GM19035 (cell line): ENCODE results near the gene PSMD12.
A peak's percentile ranks its signal among the peaks of the same experiment; 100 is the strongest.
"Not testable (repeated sequence)": the region's sequence is repeated elsewhere in the genome, so short reads cannot be mapped to it uniquely, and the experiment has no call there.

ENCODE experiments used
- ATAC-seq: cut with Tn5 transposase; IDR thresholded peaks from one replicate; pipeline ENCODE4 v1.9.1; 2021; ENCODE audit not compliant: unreplicated experiment

Gene PSMD12

GRCh38 chr17:67388536-67388935, 22.2 kb upstream of the PSMD12 start:
- not testable (repeated sequence) for ATAC-seq

- ATAC-seq: no peak
Measured at GRCh38 chr17:67386965-67387551, 20.7 kb upstream of the PSMD12 start.

DNA sequence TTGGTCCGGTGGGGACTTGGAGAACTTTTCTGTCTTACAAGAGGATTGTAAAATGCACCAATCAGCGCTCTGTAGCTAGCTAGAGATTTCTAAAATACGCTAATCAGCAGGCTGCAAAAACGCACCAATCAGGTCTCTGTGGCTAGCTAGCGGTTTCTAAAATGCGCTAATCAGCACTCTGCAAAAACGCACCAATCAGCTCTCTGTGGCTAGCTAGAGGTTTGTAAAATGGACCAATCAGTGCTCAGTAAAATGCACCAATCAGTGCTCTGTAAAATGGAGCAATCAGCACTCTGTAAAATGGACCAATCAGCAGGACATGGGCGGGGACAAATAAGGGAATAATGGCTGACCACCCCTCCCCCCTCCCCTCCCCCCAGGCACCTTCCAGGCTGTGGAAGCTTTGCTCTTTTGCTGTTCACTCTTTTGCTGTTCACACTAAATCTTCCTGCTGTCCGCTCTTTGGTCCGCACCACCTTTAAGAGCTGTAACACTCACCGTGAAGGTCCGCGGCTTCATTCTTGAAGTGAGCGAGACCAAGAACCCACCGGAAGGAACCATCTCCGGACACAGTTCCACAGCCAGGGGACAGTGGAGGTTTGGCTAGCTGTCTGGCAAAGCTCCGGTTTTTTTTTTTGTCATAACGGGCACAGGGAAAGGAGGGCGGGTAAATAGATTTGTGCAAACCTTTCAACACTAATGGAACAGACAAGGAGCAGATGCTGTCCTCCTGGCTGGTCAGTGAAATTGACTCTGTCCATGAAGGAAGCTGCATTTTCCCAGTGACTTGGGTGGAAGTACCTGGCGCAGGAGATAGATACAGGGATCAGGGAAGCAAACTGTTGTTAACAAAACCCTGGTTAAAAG, 19.0 kb upstream of the PSMD12 start:
- ATAC-seq: no peak

DNA sequence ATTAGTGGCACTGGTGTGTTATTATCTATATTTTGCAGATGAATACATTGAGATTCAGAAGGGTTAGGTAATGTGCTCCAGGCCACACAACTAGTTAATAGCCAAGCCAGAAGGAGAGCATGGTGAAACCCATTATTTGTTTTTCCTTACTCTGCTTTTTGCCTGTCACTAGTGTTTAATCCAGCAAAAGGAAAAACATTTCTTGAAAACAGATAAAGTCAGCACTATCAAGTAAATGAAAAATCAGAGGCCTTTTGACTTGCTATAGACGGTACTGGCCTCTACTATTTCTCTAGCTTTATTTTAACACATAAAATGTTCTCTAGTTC, 15.5 kb upstream of the PSMD12 start:
- ATAC-seq: no peak

DNA sequence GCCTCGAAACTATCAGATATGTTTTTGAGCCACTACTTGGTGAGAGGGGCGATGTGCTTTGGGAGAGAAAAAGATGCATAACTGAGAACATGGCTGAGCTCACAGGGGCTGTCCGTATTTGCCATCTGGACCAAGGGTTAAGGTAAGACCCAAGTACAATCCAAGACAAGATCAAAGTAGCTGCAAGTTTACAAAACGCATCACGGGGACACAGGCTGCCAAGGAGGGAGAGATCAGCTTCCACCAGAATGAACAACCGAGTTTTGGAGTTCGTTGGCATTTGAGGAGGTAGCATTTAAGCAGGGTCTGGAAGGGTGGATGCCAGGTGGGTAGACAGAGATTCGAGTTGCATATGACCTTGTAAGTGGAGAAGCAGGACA, 12.9 kb upstream of the PSMD12 start:
- no peak for ATAC-seq

DNA sequence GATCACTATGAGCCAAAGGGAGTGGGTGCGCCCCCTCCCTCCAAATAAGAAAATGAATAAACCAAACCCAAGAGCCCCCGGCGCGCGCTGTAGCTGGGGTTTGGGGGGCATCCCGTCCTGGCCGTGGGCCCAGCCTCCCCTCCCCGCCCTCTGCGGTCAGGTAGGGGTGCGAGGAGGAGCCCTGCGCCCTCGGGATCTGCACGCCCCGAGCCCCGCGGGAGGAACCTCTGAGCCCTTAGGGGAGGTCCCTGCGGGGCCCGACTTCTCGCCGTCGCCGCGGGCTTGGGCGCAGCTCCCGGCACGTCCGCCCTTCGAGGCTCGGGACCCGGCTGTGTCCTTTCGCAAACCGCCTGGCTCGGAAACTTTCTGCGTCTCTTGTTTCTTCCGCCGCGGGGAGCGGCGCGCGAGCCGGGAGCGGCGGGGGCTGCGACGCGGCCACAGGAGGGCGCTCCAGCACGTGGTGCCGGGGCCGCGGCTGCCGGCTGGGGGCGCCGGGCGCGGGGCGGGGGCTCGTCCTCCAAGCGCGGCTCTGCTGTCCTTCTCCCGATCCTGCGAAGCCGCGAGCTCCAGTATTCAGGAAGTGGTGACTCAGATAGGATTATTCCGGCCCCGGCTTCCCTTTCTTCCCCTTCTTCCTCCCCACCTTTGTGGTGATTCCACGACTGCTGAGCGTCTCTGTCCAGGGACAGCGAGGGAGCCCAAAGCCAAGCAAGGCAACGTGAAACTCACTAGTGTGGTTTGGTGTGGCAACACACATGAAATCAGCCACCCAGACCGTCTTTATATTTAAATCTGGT, 12.3 kb upstream of the PSMD12 start:
- ATAC-seq: peak; percentile 35

DNA sequence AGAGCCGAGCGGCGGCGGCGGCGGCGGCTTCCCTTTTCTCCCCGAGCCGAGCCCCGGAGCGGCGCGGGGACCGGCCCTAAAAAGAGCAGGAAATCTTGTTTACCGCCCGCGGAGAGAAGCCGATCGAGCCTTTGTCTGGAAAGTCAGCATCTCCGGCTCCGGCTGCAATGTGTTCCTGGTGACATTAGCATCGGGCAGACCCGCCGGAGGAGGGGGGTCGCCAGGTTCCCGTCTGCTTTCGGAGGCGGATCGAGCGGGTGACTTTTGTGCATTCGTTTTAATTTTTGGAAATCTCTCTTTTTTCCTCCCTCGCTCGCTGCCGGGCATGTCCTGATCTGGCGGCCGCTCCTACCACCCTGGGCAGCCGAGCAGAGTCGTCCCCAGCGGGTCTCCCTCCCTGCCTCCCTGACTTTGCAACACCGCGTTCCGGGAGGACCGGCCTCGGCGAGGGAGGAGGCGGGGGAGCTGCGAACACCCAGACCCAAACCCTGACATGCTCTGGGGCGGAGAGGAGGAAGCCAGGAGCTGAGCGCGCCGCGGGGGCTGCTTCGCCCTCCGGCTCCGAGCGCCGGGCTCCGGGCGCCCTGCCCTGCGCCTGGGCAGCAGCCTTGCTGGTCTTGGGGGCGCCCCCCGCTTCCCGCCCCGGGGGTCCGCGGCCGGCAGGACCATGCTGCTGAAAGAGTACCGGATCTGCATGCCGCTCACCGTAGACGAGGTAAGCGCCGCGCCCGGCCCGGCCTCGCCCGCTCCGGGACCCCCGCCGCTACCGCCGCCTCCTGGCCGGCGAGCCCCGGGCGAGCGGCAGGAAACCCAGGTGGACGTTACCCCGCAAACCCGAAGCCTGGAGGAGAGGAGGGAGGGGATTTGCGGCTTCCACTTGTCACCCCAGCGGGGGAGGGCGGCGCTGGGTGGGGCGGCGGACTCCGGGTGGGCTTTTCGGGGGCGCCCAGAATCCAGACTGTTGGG, 11.4 kb upstream of the PSMD12 start:
- ATAC-seq: peak; percentile 20

GRCh38 chr17:67376737-67377487, 10.5 kb upstream of the PSMD12 start, which contains the start of gene PITPNC1:
TSS of gene PITPNC1 (plus strand) at chr17:67377281.
- peak; percentile 65 for ATAC-seq

DNA sequence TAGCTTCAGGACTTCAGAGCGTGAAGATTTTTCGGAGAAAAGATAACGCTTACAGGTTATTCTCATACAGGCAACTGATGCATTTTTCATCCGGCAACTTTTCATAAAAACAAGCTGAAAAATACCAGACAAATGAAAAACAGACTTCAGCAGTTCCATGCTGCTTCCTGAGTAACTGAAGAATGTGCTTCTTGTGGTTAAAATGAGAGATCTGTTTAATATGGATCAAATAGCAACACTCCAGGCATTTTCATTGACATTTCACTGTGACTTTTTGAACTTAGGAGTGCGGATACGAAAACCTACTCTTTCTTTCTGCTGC, 10.0 kb upstream of the PSMD12 start:
- no peak for ATAC-seq

DNA sequence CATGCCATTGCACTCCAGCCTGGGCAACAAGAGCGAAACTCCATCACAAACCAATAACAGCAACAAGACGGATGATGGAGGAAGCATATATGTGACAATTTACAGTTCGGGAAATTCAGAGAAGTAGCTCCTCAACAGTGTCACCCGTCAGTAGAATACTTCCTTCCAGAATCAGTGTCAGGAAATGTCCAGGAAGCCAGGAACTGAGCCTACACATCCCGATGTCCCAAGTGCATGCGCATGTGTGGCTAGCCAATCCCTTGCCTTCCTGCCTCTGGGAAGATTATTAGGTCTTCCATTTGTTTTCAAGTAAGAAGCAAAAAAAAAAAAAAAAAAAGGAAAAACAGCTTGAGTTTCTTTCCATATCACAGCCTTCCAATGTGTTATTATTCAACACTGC, 9.3 kb upstream of the PSMD12 start:
- no peak for ATAC-seq

GRCh38 chr17:67375054-67375427, 8.7 kb upstream of the PSMD12 start:
- no peak for ATAC-seq

- peak; percentile 37 for ATAC-seq
Measured at GRCh38 chr17:67374329-67375053, 8.1 kb upstream of the PSMD12 start.

DNA sequence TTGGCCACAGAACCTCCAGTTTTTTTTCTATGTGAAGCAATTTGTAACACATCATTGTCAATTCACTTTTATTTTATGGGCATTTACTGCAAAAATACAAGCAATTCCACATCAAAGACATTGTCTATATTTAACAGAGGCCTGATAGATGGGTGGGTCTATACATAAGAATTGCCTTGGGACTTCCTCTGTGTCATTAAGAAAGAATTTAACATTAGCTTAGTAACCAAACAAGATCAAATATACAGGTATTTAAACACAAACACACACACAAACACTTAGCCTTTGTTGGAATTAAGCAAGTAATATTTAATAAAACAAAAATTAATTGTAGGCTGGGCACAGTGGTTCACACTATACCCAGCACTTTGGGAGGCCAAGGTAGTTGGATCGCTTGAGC, 6.4 kb upstream of the PSMD12 start:
- no peak for ATAC-seq

DNA sequence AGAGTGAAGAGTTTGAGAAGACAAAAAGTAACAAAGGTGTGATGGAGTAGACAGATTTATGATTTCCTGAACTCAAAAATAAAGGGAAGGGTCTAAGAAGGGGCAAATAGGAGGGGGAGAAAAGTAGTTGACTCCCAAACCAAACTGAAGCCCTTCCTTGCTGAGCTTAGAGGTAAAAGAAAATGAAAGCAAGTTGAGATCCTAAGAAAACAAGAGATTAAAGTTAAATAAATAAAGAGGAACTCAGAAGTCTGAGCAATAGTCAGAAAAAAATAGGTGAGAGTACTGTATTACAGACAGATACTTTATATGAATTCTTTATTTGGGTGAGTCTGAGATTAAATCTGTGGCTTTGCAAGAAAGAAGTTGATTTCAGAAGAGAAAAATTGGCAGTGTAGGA, 3.3 kb upstream of the PSMD12 start:
- no peak for ATAC-seq

DNA sequence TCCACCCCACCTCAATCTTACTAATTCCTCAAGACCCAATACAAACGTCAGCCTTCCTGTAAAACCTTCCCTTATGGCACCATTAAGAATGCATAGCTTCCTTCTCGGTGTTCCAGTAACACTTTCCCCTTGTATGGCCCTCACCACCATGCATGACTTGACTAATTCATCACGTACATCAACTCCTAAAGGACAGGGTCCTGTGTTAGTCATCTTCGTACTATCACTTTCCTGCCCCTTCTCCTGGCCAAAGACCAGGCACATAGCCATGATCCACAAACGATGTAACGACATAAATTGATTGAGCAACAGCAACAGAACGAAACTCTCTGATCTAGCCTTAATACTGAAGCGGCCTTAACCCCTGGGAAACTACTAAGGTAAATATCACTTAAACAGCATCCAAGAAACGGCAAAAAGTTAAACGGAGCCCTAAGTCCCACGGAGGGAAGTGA, 612 bp downstream of the PSMD12 start:
- peak; percentile 8 for ATAC-seq

DNA sequence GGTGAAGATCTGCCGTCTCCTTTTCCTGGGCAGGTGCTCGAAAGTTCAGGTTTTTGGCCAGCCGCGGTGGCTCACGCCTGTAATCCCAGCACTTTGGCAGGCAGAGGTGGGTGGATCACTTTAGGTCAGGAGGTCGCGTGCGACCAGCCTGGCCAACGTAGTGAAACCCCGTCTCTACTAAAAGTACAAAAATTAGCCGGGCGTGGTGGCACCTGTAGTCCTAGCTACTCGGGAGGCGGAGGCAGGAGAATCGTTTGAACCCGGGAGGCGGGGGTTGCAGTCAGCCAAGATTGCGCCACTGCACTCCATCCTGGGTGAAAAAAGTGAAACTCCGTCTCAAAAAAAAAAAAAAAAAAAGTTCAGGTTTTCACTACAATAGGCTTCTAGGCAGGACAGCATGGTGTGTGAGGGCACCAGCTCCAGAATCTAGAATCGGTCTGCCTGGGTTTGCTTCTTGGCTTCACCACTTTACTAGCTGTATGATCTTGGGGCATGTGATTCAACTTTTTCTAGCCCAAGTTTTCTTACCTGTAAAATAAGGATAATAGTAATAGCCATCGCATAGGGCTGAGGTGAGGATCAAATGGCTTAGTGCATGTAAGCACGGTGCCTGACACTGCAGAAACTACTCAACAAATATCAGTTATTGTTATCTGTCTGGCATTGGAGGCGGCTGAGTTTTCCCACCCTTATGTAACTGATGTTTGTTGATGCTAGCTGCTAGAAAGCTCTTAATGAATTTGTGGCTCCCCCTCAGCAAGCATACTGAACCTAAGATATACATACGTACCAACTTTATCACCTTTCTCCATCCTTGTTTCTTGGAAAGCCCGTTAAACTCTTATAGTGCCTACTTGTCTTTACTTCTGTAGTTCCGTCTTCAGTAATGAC, 1.3 kb downstream of the PSMD12 start:
- ATAC-seq: no peak

DNA sequence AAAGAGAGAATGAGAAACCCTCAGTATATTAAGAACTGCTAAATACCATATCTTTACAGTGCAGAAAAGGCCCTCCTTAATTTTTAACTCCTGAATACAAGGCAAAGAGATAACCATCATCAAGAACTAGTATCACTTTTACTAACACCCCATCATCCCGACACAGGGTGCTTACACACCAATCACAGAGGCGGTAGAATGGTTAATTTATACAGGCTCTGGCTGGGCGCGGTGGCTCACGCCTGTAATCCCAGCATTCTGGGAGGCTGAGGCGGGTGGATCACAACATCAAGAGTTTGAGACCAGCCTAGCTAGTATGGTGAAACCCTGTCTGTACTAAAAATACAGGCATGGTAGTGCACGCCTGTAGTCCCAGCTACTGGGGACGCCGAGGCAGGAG, 4.2 kb downstream of the PSMD12 start:
- ATAC-seq: no peak

- ATAC-seq: no peak
Measured at GRCh38 chr17:67360880-67361279, 5.5 kb downstream of the PSMD12 start.
